ENCODE results near the gene ABI3.

- TF ChIP-seq, protein P1, sequence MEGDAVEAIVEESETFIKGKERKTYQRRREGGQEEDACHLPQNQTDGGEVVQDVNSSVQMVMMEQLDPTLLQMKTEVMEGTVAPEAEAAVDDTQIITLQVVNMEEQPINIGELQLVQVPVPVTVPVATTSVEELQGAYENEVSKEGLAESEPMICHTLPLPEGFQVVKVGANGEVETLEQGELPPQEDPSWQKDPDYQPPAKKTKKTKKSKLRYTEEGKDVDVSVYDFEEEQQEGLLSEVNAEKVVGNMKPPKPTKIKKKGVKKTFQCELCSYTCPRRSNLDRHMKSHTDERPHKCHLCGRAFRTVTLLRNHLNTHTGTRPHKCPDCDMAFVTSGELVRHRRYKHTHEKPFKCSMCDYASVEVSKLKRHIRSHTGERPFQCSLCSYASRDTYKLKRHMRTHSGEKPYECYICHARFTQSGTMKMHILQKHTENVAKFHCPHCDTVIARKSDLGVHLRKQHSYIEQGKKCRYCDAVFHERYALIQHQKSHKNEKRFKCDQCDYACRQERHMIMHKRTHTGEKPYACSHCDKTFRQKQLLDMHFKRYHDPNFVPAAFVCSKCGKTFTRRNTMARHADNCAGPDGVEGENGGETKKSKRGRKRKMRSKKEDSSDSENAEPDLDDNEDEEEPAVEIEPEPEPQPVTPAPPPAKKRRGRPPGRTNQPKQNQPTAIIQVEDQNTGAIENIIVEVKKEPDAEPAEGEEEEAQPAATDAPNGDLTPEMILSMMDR (conservative IDR thresholded peaks at IDR 0.05): no peak
- no peak for TF ChIP-seq EZH2 (IDR thresholded peaks at IDR 0.05; ENCODE audit: low read depth)
Measured at GRCh38 chr17:49190932-49191331, 19.6 kb upstream of the ABI3 start.

Data from PC-9 (cell line).